ENCODE data around the gene HECTD1.

The HECTD1 gene

GRCh38 chr14:31159682-31160296, 47.8 kb downstream of the HECTD1 start:
- no peak for DNase-seq (ENCODE audit: low read depth in 2 of 3, low spot score in 1 of 3)

DNA sequence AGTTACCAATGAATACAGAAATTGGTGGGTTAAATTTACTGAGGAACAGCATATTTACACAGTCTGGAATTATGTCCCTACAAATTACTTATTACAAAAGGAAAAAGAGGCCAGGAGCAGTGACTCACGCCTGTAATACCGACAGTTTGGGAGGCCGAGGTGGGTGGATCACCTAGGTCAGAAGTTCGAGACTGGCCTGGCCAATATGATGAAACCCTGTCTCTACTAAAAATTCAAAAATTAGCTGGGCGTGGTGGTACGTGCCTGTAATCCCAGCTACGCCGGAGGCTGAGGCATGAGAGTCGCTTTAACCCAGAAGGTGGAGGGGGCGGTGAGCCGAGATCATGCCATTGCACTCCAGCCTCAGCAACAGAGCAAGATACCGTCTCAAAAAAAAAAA, 52.6 kb downstream of the HECTD1 start:
- no peak for DNase-seq (ENCODE audit: low read depth in 2 of 3, low spot score in 1 of 3)

- no peak for DNase-seq (ENCODE audit: low read depth in 2 of 3, low spot score in 1 of 3)
These were observed 65.0 kb downstream of the HECTD1 start for GRCh38 chr14:31142455-31143087.

DNA sequence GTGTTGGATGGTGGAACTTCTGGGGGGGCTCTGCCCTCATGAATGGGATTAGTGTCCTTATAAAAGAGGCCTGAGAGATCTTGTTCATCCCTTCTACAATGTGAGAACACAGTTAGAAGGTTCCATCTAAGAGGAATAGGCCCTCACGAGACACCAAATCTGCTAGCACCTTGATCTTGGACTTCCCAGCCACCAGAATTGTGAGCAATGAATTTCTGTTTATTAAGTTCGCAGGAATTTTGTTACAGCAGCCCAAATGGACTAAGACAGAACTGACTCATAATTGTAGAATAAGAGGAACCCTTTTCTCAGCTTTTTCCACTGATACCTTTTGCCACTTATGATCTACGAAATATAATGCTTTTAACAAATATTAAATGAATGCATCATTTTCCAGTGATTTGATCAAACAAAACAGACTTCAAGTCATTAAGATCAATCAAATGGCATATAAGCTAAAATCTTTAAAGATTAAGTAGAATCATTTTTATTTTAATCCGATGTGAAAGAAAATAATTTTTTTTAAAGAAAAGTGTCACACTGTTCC, 68.2 kb downstream of the HECTD1 start:
- DNase-seq (ENCODE audit: low read depth in 2 of 3, low spot score in 1 of 3): no peak

DNA sequence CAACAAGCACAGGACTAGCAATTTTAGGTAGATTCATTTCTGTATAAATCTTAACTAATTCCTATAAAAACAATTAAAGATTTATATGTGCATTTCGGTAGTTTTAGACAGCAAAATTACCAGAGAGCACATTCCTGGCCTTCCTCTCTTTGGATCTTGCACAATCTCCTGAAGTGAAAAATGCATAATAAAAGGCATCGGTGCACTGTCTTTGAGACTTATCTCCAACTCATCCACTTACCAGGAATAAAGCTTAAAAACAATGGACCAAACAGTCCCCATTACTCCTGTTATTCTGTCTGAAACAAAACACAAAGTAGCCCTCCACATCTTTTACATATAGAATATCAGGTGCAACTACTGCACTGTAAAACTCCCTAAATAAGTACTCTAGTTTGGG, 69.3 kb downstream of the HECTD1 start:
- DNase-seq (ENCODE audit: low read depth in 2 of 3, low spot score in 1 of 3): no peak

DNA sequence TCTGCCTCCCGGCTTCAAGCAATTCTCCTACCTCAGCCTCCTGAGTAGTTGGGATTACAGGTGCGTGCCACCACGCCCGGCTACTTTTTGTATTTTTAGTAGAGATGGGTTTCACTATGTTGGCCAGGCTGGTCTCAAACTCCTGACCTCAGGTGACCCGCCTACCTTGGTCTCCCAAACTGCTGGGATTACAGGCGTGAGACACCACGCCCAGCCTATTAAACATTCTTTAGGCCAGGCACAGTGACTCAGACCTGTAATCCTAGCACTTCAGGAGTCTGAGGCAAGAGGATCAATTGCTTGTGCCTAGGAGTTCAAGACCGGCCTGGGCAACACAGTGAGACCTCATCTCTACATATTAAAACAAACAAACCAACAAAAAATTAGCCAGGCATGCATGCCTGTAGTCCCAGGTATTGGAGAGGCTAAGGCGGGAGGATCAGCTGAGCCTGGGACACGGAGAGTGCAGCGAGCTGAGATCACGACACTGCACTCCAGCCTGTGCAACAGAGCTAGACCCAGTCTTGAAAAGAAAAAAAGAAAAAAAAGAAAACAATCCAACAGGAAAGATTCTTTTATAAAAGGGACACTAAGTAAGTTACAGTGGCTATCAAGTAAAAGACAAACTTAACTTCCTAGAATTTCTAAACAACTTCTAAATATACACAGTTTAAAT, 70.2 kb downstream of the HECTD1 start:
- DNase-seq (ENCODE audit: low read depth in 2 of 3, low spot score in 1 of 3): no peak

GRCh38 chr14:31133133-31133532, 74.5 kb downstream of the HECTD1 start:
- DNase-seq (ENCODE audit: low read depth in 2 of 3, low spot score in 1 of 3): no peak

- DNase-seq (ENCODE audit: low read depth in 2 of 3, low spot score in 1 of 3): no peak
These were observed 78.7 kb downstream of the HECTD1 start for GRCh38 chr14:31128601-31129526.

GRCh38 chr14:31127690-31128089, 79.9 kb downstream of the HECTD1 start:
- DNase-seq (ENCODE audit: low read depth in 2 of 3, low spot score in 1 of 3): peak in 1 of 3 donors; percentile 2

- no peak for DNase-seq (ENCODE audit: low read depth in 2 of 3, low spot score in 1 of 3)
These were observed 80.9 kb downstream of the HECTD1 start for GRCh38 chr14:31126680-31127079.

DNA sequence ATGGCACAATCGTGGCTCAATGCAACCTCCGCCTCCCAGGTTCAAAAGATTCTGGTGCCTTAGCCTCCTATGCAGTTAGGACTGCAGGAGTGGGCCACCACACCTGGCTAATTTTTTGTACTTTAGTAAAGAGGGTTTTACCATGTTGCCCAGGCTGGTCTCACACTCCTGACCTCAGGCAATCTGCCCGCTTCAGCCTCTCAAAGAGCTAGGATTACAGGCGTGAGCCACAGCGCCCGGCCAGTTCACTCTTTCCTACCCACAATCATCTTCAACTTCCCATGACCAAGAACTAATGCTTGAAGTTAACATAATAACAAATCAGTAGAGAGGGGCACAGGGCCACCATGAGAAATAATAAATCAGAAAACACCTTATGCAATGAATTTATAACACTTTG, 82.4 kb downstream of the HECTD1 start:
- no peak for DNase-seq (ENCODE audit: low read depth in 2 of 3, low spot score in 1 of 3)

DNA sequence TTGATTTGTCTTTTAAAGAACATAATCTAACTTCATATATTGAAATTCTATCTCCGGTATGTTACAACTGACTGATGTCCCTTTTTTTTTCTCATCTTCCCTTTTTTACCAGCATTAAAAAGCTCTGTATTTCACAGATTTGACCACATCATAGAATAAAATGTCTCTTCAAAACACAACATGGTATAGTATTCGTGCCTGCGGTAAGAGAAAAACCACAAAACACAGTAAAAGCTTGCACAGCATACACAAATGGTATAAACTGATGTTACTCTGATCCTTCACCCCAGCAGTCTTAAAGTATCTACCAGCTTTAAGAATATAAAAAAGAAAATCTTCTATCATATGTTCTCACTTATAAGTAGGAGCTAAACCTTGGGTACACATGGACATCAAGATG, 83.4 kb downstream of the HECTD1 start:
- DNase-seq (ENCODE audit: low read depth in 2 of 3, low spot score in 1 of 3): no peak

- no peak for DNase-seq (ENCODE audit: low read depth in 2 of 3, low spot score in 1 of 3)
These were observed 84.7 kb downstream of the HECTD1 start for GRCh38 chr14:31122921-31123320.

DNA sequence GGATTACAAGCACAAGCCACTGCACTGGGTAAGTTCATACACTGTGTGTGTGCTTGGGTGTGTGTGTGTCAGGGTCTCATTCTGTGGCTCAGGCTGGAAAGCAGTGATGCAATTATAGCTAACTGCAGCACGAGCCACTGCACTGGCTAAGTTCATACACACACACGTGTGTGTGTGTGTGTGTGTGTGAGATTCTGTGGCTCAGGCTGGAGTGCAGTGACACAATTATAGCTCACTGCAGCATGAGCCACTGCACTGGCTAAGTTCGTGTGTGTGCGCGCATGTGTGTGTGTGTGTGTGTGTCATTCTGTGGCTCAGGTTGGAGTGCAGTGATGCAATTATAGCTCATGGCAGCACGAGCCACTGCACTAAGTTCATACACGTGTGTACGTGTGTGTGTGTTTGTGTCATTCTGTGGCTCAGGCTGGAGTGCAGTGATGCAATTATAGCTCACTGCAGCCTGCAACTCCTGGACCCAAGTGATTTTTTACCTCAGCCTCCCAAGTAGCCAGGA, 85.4 kb downstream of the HECTD1 start:
- DNase-seq (ENCODE audit: low read depth in 2 of 3, low spot score in 1 of 3): no peak

- DNase-seq (ENCODE audit: low read depth in 2 of 3, low spot score in 1 of 3): no peak
These were observed 88.7 kb downstream of the HECTD1 start for GRCh38 chr14:31118892-31119291.

DNA sequence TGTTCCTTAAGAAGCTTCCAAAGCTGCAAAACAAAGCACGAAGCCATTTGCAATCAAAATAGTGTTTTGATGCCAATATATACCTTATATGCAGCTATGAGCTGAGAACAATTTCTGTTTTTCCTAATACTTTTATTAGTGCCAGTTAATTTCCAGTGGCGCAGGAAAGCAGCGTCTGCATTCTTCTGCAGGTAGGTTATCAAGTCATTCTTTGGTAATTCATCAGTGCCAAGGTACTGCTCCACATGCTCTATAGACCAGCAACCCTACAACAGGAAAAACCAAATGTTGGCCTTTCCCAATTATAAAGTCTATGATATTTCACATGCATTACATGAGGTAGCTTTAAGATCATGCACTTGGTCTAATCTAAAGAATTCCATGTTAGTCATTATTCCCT, 93.8 kb downstream of the HECTD1 start:
- no peak for DNase-seq (ENCODE audit: low read depth in 2 of 3, low spot score in 1 of 3)

- DNase-seq (ENCODE audit: low read depth in 2 of 3, low spot score in 1 of 3): no peak
These were observed 96.7 kb downstream of the HECTD1 start for GRCh38 chr14:31110872-31111271.

- DNase-seq (ENCODE audit: low read depth in 2 of 3, low spot score in 1 of 3): no peak
These were observed 98.3 kb downstream of the HECTD1 start for GRCh38 chr14:31109257-31109656.

GRCh38 chr14:31106768-31107167, 100.8 kb downstream of the HECTD1 start:
- DNase-seq (ENCODE audit: low read depth in 2 of 3, low spot score in 1 of 3): no peak

- no peak for DNase-seq (ENCODE audit: low read depth in 2 of 3, low spot score in 1 of 3)
These were observed 110.5 kb downstream of the HECTD1 start for GRCh38 chr14:31097081-31097480.

DNA sequence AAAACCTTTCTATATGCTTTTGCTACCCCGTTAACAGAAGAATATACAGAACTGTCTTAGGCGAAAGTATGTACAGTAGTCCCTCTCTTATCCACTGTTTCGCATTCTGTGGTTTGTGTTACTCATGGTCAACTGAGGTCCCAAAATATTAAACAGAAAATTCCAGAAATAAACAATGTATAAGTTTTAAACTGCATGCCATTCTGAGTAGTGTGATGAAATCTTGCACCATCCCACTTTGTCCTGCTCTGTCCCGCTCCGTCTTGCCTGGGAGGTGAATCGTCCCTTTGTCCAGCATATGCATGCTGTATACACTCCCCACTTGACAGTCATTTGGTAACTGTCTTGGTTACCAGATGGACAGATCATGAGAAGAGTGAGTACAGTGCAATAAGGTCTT, 111.3 kb downstream of the HECTD1 start:
- DNase-seq (ENCODE audit: low read depth in 2 of 3, low spot score in 1 of 3): no peak
